ENCODE data around the gene EMC10. TPM values are rescaled to one million over a fixed set of nuclear protein-coding genes. Genes with fewer than 3 reads are reported as not detected.

The EMC10 gene
- total and polyA plus RNA-seq, 2 donors (not counting 3 experiments of a cell fraction or from before 2014, with no cell fraction given), result 106 to 111 TPM

DNA sequence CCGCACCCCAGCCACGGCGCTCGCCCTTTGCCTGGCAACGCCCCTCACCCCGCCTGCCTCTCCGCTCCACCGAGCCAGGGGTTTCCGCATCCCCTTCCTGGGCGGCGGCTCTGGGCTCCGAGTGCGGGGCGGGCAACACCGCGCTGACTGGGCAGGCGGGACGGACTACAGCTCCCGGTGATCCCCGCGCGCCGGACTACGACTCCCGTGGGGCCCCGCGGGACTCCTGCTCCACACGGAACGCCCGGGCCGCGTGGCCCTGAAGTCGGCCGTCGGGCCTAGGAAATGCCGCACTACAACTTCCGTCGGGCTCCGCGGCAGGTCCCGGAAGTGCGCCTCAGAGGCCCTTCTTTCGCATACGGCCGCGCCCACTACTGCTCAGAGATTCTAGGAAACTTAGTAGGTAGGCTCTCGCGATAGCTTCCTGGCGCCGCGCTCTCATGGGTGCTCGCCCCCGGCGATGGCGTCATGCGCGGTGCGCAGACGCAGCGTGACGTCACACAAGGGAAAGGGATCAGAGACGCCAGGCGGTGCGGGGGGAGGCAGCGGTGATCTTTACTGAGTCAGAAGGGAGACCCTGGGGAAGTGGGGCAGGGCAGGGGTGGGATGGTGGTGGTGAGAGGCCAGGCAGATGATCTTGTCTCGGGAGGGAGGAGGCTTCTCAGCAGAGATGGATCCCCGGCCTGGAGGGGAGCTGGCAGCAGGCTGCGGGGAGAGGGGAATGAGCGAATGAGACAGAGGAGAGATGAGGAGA is 34.9 kb downstream of the EMC10 start, which contains the start of gene JOSD2:
JOSD2 (minus strand) TSS at position 123 of the 754 bp plus-strand sequence. CDS start 760 bp downstream, outside the sequence.
- FAIRE-seq (peak; percentile 98), DNase-seq (ENCODE audit: low read depth, low spot score) (peak; percentile 99)
- Histone ChIP-seq H3K27me3 (ENCODE audit: control insufficient read depth in 2 of 2, insufficient read depth in 2 of 2, low read length in 2 of 2) (no peaks in the 10 kb centered on the region), H4K20me1 (replicated peaks; ENCODE audit: control insufficient read depth, extremely low read depth, insufficient read depth, low read length) (no peaks in the 10 kb centered on the region), H2AFZ (ENCODE audit: low read depth, low read length) (peak within 1 kb of the TSS; percentile 50), H3K9me3 (replicated peaks; ENCODE audit: control insufficient read depth, insufficient read depth, low read length) (no peaks in the 10 kb centered on the region), H3K79me2 (ENCODE audit: control insufficient read depth, insufficient read depth, low read length) (no peaks in the 10 kb centered on the region), H3K4me3 (replicated peaks in 1 of 3; ENCODE audit: insufficient read depth in 1 of 3, low read depth in 1 of 3, low read length in 3 of 3) (peak within 1 kb of the TSS; percentile 56 to 76 (median 75)), H3K4me2 (ENCODE audit: insufficient read depth, low read length) (peak within 1 kb of the TSS; percentile 92), H3K9ac (replicated peaks; ENCODE audit: extremely low read depth, insufficient read depth, low read length) (peak within 1 kb of the TSS; percentile 92), H3K36me3 (ENCODE audit: control insufficient read depth in 2 of 2, extremely low read depth in 1 of 2, insufficient read depth in 2 of 2, low read length in 2 of 2) (no peaks in the 10 kb centered on the region), H3K4me1 (ENCODE audit: control insufficient read depth, extremely low read depth, insufficient read depth, low read length) (peaks cover 7% of the 10 kb centered on the region), H3K9me1 (replicated peaks; ENCODE audit: control insufficient read depth, extremely low read depth, insufficient read depth, low read length) (no peaks in the 10 kb centered on the region), H3K27ac (ENCODE audit: insufficient read depth, low read depth, low read length) (peak within 1 kb of the TSS; percentile 39)
- dilution Hi-C loops (cut with MboI; ENCODE audit: extremely low pct_ligation_motif_present, low sequenced_read_pairs), result no loop called here
- ChIA-PET POLR2A (interaction anchor here (0.6 to 1.0 kb wide), 3 partner anchors 50 to 182 kb away, joined by 3 to 5 read pairs (median 4); partner anchors contain the start of gene KCNC3), CTCF (interaction anchor here (0.8 to 1.7 kb wide), 8 partner anchors 18 to 272 kb away, joined by 3 to 10 read pairs (median 4); no protein-coding TSS in a partner anchor)
- TF ChIP-seq, protein P1, sequence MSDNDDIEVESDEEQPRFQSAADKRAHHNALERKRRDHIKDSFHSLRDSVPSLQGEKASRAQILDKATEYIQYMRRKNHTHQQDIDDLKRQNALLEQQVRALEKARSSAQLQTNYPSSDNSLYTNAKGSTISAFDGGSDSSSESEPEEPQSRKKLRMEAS (IDR thresholded peaks at IDR 0.05; ENCODE audit: insufficient read depth, insufficient read length), result peak; percentile 86
- peak; percentile 56 for TF ChIP-seq JUN (IDR thresholded peaks at IDR 0.05; ENCODE audit: borderline replicate concordance, insufficient read depth, insufficient read length, low read depth)
- peak; percentile 56 for TF ChIP-seq POLR2A (IDR thresholded peaks at IDR 0.05; ENCODE audit: low read depth, low read length)
- TF ChIP-seq FOS (IDR thresholded peaks at IDR 0.05; ENCODE audit: borderline replicate concordance, insufficient read depth, low read length), result no peak
- intact Hi-C loops (cut with micrococcal nuclease), result loop anchor here (1.0 to 2.0 kb wide), 7 partner anchors 35 to 597 kb away; partner anchors contain the start of genes CTU1, EMC10, GARIN5A and NR1H2
- no TSS peak for BruUV-seq (replicated peaks)
